SU-DHL-6 (cell line): ENCODE measurements around the gene MAPK12.
A peak's percentile ranks its signal among the peaks of the same experiment; 100 is the strongest.

Experiments
- H2AFZ ChIP-seq: fragments of 200-600 bp; sonication (generic); 2 replicates; pipeline ENCODE4 v1.6.1; 2014; ENCODE audit warnings: low read depth, mild to moderate bottlenecking, moderate library complexity, mixed read lengths, antibody characterized with exemption, low read length; ENCODE audit not compliant: severe bottlenecking
- H3F3A ChIP-seq: fragments of 200-600 bp; shearing (Covaris generic); 2 replicates; pipeline ENCODE4 v1.6.0; 2016; ENCODE audit warnings: antibody characterized with exemption, mild to moderate bottlenecking; ENCODE audit not compliant: insufficient read depth
- H3K27ac ChIP-seq: fragments of 200-600 bp; sonication (generic); 2 replicates; pipeline ENCODE4 v1.5.1; 2016; ENCODE audit warnings: low read depth, mild to moderate bottlenecking, low read length, moderate library complexity, mixed read lengths
- H3K27me3 ChIP-seq: fragments of 200-600 bp; sonication (generic), shearing (Covaris generic); 2 replicates; pipeline ENCODE4 v1.6.0; 2014; ENCODE audit warnings: mild to moderate bottlenecking, low read length
- H3K36me3 ChIP-seq: fragments of 200-600 bp; sonication (generic); 2 replicates; pipeline ENCODE4 v1.6.1; 2014; ENCODE audit warnings: mild to moderate bottlenecking, low read length, mixed read lengths
- H3K4me2 ChIP-seq: fragments of 300-600, 200-600 bp; shearing (Covaris generic), sonication (generic); 2 replicates; pipeline ENCODE4 v1.6.0; 2014; ENCODE audit warnings: low read length, low read depth, mild to moderate bottlenecking; ENCODE audit not compliant: poor library complexity, severe bottlenecking
- H3K4me3 ChIP-seq: fragments of 200-600 bp; sonication (generic); 2 replicates; pipeline ENCODE4 v1.5.1; 2014; ENCODE audit warnings: antibody characterized with exemption, low read length, mild to moderate bottlenecking, mixed read lengths; ENCODE audit not compliant: insufficient read depth, poor library complexity, severe bottlenecking
- H3K79me2 ChIP-seq: fragments of 200-600 bp; sonication (generic); 2 replicates; pipeline ENCODE4 v1.6.1; 2014; ENCODE audit warnings: mild to moderate bottlenecking, low read length, moderate library complexity; ENCODE audit not compliant: insufficient read depth
- H3K9ac ChIP-seq: fragments of 200-600 bp; sonication (generic); 2 replicates; pipeline ENCODE4 v1.7.0; 2014; ENCODE audit warnings: mild to moderate bottlenecking, low read length
- H3K9me2 ChIP-seq: fragments of 200-600 bp; sonication (generic); replicated peaks from 2 replicates; pipeline ENCODE4 v1.6.1; 2014; ENCODE audit warnings: low read length; ENCODE audit not compliant: insufficient read depth
- H3K9me3 ChIP-seq: fragments of 200-600 bp; sonication (generic); 2 replicates; pipeline ENCODE4 v1.6.1; 2014; ENCODE audit warnings: low read length, mixed read lengths; ENCODE audit not compliant: insufficient read depth
- H4K20me1 ChIP-seq: fragments of 200-600 bp; sonication (generic); 2 replicates; pipeline ENCODE4 v1.6.1; 2014; ENCODE audit warnings: low read depth, mild to moderate bottlenecking, antibody characterized with exemption, low read length, moderate library complexity, mixed read lengths
- EZH2phosphoT487 ChIP-seq: fragments of 200-600 bp; sonication (generic), shearing (Covaris generic); conservative IDR thresholded peaks from 2 replicates; pipeline ENCODE4 v1.6.1; 2018; ENCODE audit warnings: mild to moderate bottlenecking, antibody characterized with exemption, low read length, moderate library complexity, mixed read lengths
- TF ChIP-seq, protein P1 (sequence below): fragments of 200-600 bp; sonication (generic); IDR thresholded peaks from one replicate; pipeline ENCODE4 v1.5.1; 2017; ENCODE audit warnings: antibody characterized with exemption, mild to moderate bottlenecking, low read length, moderate library complexity; ENCODE audit not compliant: insufficient read depth, poor library complexity, severe bottlenecking

The MAPK12 gene

DNA sequence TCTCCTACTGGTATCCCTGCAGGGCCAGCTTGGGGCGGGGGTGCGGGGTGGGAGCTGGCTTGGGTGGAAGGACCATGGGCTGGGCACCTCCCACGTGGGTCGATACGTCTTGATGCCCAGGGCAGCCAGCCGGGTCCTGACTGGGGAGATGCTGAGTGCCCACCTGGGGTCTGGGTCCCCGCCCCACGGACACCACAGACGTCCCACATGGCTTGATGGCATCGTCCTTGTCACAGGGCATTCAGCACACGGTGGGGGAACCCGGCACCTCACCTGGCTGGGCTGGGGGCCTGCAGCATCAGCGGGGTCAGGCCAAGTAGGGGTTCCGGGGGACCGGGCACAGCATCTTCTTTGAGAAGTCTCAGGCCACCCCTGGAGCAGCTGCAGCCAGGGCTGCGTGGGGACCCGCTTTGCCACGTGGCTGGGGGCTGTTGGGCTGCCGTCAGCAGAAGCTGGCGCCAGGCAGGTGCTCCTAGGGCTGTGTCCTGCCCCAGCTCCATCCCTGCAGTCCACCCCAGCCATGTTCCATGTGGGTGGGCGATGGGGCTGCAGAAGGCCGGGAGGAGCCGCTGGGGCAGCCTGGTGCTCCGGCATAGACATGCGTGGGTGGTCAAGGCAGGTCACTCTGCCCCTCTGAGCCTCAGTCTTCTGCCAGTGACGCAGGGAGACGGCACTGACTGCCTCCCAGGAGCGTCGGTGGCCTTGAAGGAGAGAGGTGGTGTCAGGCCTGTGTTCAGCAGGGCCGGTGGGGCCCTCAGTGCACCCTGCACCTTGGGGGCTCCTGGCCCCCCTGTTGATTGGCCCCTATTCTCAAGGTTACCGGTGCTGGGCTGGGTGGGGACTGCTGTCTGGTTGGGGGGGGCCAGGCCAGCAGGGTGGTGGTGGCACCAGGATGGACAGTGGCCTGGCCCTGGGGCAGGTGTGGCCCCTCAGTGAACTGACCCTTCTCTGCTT is 52.3 kb downstream of the MAPK12 start:
- Histone ChIP-seq H3K9me2 (no peaks in the 10 kb centered on the region), H3K36me3 (peaks cover 6% of the 10 kb centered on the region; the same call in 1 of the 2 replicates), H3K9ac (no peak overlapping the region), H3K4me3 (no peak overlapping the region), H4K20me1 (no peaks in the 10 kb centered on the region; the same call in 1 of the 2 replicates), H3K27ac (no peak overlapping the region), H3K27me3 (no peaks in the 10 kb centered on the region), H3F3A (0 out of 2 replicates have a peak, but pooled peaks cover 4% of the 10 kb centered on the region), H2AFZ (no peak overlapping the region), H3K4me2 (no peak overlapping the region), H3K79me2 (peaks cover 21% of the 10 kb centered on the region; the same call in 1 of the 2 replicates), H3K9me3 (no peaks in the 10 kb centered on the region)
- no peak for TF ChIP-seq EZH2phosphoT487
- TF ChIP-seq, protein P1, sequence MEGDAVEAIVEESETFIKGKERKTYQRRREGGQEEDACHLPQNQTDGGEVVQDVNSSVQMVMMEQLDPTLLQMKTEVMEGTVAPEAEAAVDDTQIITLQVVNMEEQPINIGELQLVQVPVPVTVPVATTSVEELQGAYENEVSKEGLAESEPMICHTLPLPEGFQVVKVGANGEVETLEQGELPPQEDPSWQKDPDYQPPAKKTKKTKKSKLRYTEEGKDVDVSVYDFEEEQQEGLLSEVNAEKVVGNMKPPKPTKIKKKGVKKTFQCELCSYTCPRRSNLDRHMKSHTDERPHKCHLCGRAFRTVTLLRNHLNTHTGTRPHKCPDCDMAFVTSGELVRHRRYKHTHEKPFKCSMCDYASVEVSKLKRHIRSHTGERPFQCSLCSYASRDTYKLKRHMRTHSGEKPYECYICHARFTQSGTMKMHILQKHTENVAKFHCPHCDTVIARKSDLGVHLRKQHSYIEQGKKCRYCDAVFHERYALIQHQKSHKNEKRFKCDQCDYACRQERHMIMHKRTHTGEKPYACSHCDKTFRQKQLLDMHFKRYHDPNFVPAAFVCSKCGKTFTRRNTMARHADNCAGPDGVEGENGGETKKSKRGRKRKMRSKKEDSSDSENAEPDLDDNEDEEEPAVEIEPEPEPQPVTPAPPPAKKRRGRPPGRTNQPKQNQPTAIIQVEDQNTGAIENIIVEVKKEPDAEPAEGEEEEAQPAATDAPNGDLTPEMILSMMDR: no peak

DNA sequence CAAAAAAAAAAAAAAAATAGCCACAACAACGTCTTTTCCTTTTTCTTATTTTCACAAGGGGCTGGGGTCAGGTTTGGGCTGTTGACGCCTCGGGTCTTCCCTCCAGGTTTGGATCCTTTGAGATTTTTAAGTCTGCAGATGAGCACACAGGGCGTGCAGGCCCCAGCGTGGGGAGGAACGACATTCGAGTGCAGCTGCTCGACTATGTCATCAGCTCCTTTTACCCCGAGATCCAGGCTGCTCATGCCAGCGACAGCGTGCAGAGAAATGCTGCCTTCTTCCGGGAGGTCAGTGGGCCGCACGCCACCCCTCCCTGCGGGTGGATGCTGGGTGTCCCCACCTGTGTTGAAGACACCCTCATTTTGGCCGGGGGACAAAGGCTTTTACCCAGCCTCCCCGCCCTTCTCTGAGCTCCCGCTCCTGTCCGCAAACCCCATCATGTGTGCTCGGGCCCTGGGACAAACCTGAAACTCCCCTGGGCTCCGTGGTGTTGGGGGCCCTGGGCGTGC is 53.0 kb downstream of the MAPK12 start:
- Histone ChIP-seq H3K9ac (no peak overlapping the region), H3K9me3 (no peaks in the 10 kb centered on the region), H3K4me3 (no peak overlapping the region), H3K27me3 (no peaks in the 10 kb centered on the region), H3K4me2 (no peak overlapping the region), H4K20me1 (no peaks in the 10 kb centered on the region; the same call in 1 of the 2 replicates), H2AFZ (no peak overlapping the region), H3K79me2 (peaks cover 23% of the 10 kb centered on the region), H3K27ac (no peak overlapping the region), H3F3A (0 out of 2 replicates have a peak, but pooled peaks cover 4% of the 10 kb centered on the region), H3K9me2 (no peaks in the 10 kb centered on the region), H3K36me3 (peaks cover 11% of the 10 kb centered on the region)
- no peak for TF ChIP-seq EZH2phosphoT487
- TF ChIP-seq, protein P1: no peak

GRCh38 chr22:50207383-50208140 is 53.9 kb downstream of the MAPK12 start:
- H3K9me2 ChIP-seq: no peaks in the 10 kb centered on the region
- H3K79me2 ChIP-seq: peaks cover 27% of the 10 kb centered on the region
- no peaks in the 10 kb centered on the region for H3K9me3 ChIP-seq
- H2AFZ ChIP-seq: no peak overlapping the region
- TF ChIP-seq, protein P1: no peak
- TF ChIP-seq EZH2phosphoT487: no peak
- H3K27me3 ChIP-seq: no peaks in the 10 kb centered on the region
- H3K9ac ChIP-seq: no peak overlapping the region
- H3F3A ChIP-seq: 0 out of 2 replicates have a peak, but pooled peaks cover 8% of the 10 kb centered on the region
- peaks cover 18% of the 10 kb centered on the region for H3K36me3 ChIP-seq
- H4K20me1 ChIP-seq: no peaks in the 10 kb centered on the region; the same call in 1 of the 2 replicates
- peak overlapping the region; percentile 13; the same call in 1 of the 2 replicates for H3K27ac ChIP-seq
- no peak overlapping the region for H3K4me3 ChIP-seq
- H3K4me2 ChIP-seq: no peak overlapping the region
